Loucy (cell line): ENCODE measurements around the gene SMG9.

ENCODE experiments used
- CTCF ChIP-seq: fragments of 200-600 bp; sonication (generic); conservative IDR thresholded peaks from 2 replicates; pipeline ENCODE4 v1.5.1; 2014; ENCODE audit warnings: mild to moderate bottlenecking, antibody characterized with exemption, low read length
- EZH2phosphoT487 ChIP-seq: fragments of 200-600 bp; IDR thresholded peaks from 2 replicates; pipeline ENCODE4 v1.6.1; 2018; ENCODE audit warnings: antibody characterized with exemption, mild to moderate bottlenecking, moderate library complexity, borderline replicate concordance

GRCh38 chr19:43797556-43797955 lies 42.8 kb upstream of the SMG9 start:
- TF ChIP-seq CTCF (no peak), EZH2phosphoT487 (no peak)
